Measurements from ENCODE around the gene VPS39.

- TF ChIP-seq CTCF (conservative IDR thresholded peaks at IDR 0.05 in 1 of 2, IDR thresholded peaks at IDR 0.05 in 1 of 2; ENCODE audit: extremely low read depth in 1 of 2, insufficient read depth in 1 of 2, low read depth in 1 of 2, low read length in 2 of 2) (no peak), EZH2 (IDR thresholded peaks at IDR 0.05; ENCODE audit: borderline replicate concordance, low read length) (no peak)
Observed at GRCh38 chr15:42184296-42184695, 23.8 kb downstream of the VPS39 start.
